GM18498 (cell line): ENCODE data around the gene ALDH5A1.

Source experiments
- ATAC-seq: cut with Tn5 transposase; IDR thresholded peaks from one replicate; pipeline ENCODE4 v1.9.1; 2021; ENCODE audit warnings: mild to moderate bottlenecking, moderate library complexity; ENCODE audit not compliant: unreplicated experiment

The ALDH5A1 gene

GRCh38 chr6:24564081-24564480 lies 69.3 kb downstream of the ALDH5A1 start:
- no peak for ATAC-seq

DNA sequence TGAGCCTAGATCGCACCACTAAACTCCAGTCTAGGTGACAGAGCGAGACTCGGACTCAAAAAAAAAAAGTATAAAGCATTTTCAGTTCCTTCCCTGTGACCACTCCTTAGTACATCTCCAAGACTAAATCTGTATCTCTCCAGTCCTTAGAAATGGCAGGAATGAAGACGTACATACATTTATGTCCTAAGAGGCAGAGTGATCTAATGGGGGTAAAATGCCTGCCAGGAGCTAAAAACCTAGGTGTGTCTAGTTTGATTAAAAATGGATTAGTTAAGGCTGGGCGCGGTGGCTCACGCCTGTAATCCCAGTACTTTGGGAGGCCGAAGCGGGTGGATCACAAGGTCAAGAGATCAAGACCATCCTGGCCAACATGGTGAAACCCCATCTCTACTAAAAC lies 70.4 kb downstream of the ALDH5A1 start:
- no peak for ATAC-seq

DNA sequence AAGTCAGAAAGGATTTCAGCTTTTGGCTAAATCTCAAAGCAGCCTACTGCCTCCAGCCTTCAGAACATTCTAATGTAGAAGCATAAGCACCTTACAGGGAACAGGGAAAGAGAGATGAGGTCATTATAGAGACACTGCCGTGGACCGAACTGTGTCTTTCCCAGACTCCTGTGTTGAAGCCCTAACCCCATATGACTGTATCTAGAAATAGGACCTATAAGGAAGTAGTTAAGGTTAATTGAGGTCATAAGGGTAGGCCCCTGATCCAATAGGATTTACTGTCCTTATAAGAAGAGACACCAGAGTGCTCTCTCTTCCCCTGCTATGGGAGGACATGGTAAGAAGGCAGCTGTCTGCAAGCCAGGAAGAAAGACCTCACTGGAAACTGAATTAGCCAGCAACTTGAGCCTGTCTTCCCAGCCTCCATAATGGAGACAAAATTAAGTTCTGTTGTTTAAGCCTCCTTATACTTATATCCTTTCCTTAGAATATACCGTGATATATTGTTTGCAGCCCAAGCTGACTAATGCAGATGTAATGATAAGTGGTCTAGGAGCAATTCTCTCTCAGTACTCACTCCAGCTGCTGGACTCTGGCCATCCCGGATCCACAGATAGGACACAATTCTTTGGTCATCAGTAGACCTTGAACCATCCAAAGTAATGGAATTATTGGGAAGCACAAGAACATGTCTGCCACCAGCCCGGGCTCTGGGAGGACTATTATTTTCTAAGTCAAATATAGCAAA lies 71.4 kb downstream of the ALDH5A1 start:
- ATAC-seq, result no peak

- ATAC-seq, result no peak
Measured at GRCh38 chr6:24568683-24569082, 73.9 kb downstream of the ALDH5A1 start.

DNA sequence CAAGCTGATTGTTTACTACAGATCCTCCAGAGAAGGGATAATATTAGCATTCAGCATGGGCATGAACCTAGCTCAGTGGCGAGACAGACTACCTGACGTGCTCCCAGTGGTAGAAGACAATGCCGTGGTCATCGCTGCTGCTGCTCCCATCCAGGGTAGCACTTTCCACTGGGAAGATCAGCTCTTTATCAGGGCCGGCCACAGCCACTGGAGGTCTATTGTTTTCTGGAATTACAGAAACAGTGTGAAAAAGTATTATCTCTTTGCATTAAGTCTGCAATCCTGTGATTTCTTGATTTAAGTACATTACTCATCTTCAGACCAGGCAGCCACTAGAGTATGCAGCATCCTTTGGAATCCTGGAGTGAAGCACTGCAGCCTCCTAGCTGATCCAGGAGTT lies 75.0 kb downstream of the ALDH5A1 start:
- ATAC-seq, result no peak

DNA sequence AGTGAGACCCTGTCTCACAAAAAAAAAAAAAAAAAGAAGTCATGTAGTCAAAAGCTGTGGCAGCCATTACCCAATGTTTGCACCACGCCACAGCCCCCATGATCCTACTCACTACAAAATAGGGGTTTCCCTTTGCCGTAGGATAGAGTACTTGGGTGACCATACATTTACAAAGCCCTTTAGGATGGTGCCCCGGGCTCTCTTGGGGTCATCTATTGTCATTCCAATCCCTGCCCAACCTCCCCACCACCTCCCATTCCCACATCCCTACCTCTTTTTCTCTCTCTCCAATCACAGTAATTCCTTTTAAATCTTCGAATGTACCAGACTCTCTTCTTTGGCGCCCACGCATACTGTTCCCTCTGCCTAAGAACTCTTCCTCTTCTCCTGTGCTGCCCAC lies 76.6 kb downstream of the ALDH5A1 start:
- ATAC-seq, result no peak

- ATAC-seq, result peak; percentile 90
Measured at GRCh38 chr6:24574809-24575208, 80.0 kb downstream of the ALDH5A1 start.

GRCh38 chr6:24576447-24576846 lies 81.7 kb downstream of the ALDH5A1 start:
- no peak for ATAC-seq

GRCh38 chr6:24581084-24581669 lies 86.4 kb downstream of the ALDH5A1 start:
- peak; percentile 74 for ATAC-seq

DNA sequence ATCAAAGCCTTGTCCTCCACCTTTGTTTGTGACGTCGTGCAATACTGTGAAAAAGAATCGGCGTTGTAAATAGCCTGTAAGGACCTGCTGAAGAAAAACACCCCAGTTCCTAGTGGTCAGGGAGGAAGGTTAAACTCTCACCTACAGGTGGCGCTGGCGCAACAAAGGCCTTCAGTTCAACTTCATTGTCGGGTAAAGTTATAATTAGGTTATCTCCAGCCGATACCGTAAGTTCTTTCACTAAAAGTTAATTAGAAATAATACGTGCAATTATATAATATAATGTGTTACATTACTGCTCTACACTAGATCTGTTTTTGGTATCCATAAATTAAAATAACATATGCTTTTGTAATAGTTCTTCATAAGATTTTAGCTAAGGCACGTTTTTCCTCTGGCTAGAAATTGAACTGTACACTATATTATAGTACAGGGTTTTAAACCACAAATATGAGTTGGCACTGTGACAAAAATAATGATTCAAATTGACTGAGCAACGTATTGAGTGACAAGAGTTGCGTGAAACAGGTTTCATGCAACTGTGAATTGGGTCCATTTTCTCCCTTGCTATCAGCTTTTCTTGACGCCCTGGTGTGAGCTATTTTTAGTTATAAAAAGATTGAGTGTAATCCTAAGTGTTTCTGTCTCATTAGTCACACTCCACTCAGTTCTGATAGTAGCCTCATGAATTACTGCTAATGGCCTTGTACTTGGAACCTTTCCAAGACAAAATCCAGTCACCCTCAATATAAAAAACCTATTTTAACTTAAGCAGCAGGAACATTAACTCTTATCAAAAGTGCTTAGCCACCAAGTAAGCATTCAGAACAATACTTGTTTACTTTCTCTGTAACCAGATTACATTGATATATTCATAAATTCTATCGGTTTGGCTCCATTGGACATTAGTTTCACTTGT lies 89.0 kb downstream of the ALDH5A1 start:
- peak; percentile 77 for ATAC-seq

- ATAC-seq, result no peak
Measured at GRCh38 chr6:24584382-24584720, 89.6 kb downstream of the ALDH5A1 start.
